ENCODE results near the gene MLF2. TPM values are rescaled to one million over a fixed set of nuclear protein-coding genes. Genes with fewer than 3 reads are reported as not detected.

The MLF2 gene
- total and polyA plus RNA-seq, 2 of the 13 experiments (the other 11 are each of a cell fraction or from before 2014, with no cell fraction given), result 88.1 to 167 TPM

DNA sequence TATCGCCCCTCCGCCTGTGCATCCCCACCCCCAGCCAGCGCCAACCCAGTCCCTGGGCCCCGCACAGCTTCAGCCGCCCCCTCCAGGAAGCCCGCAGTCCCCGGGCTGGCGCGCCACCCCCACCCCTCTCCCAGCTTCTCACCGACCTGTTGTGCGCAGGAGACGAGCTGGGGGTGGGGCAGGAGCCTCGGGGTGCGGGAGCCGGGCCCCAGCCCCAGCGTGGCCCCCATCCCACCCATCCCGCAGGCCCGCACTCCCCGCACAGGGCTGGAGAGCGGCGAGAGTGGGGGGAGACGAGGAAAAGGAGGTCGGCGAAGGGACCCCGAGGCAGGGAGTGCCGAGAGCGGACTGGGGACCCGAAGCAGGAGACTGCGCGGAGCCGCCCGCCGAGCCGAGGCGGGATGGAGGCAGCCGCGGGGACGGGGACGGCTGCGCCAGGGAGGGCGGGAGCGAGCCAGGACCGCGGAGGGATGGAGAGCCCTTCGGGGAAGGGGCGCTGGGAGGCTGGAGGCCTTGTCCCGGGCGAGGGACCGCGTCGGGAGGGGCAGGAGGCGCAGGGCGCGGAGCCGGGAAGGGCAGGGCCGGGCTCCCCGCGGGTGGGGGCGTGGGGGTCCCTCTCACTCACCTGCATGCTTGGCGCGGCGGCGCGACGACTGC lies 52.8 kb downstream of the MLF2 start:
- FAIRE-seq (no peak), ATAC-seq (peak; percentile 42), DNase-seq (ENCODE audit: low spot score) (no peak)
- H3K4me1 ChIP-seq (ENCODE audit: insufficient read depth, low read length), result peaks cover 27% of the 10 kb centered on the region
- no TSS peak for BruUV-seq (replicated peaks)
- in situ Hi-C loops (cut with HindIII; ENCODE audit: extremely low pct_ligation_motif_present, low pct_unique_long_range_greater_than_20kb), result loop anchor here (5.0 kb wide), 2 partner anchors 38 to 83 kb away; partner anchors contain the start of gene ING4
- CTCF ChIA-PET (ENCODE audit: low intra/inter-chr PET ratio, low total read pairs), result interaction anchor here (1.5 kb wide), 1 partner anchor 83 kb away, joined by 3 read pairs; no protein-coding TSS in a partner anchor
- H3K79me2 ChIP-seq (ENCODE audit: insufficient read depth, low read length), result no peaks in the 10 kb centered on the region
- no peak overlapping the region for H2AFZ ChIP-seq (ENCODE audit: low read length)
- no peaks in the 10 kb centered on the region for H4K20me1 ChIP-seq (ENCODE audit: insufficient read depth, low read length)
- H3K4me2 ChIP-seq (ENCODE audit: low read depth, low read length), result peak overlapping the region; percentile 69
- WGBS (ENCODE audit: low lambda C conversion rate), result 6% methylated on average over 12 of the region's 65 CpGs
- POLR2A ChIA-PET, result interaction anchor here (1.4 kb wide), 1 partner anchor 11 kb away, joined by 6 read pairs; the partner anchor contains the start of gene ZNF384
- H3K27ac ChIP-seq (ENCODE audit: extremely low read length, insufficient read depth, low read length), result no peak overlapping the region
- H3K4me3 ChIP-seq (replicated peaks in 1 of 3; ENCODE audit: insufficient read depth in 1 of 3, low read depth in 2 of 3, low read length in 3 of 3), result peak overlapping the region; percentile 40 to 74 (median 45); a peak in 5 of 6 replicates
- intact Hi-C loops (cut with micrococcal nuclease; ENCODE audit: unreplicated experiment), result loop anchor here (2.0 to 5.0 kb wide), 2 partner anchors 83 to 148 kb away; no protein-coding TSS in a partner anchor
- no peaks in the 10 kb centered on the region for H3K36me3 ChIP-seq (replicated peaks in 1 of 2; ENCODE audit: control insufficient read depth in 1 of 2, insufficient read depth in 2 of 2, low read length in 2 of 2)
- H3K27me3 ChIP-seq (ENCODE audit: control insufficient read depth in 1 of 2, insufficient read depth in 2 of 2, low read length in 2 of 2), result peaks cover 6 to 68% of the 10 kb centered on the region in 2 experiments
- H3K9me3 ChIP-seq (ENCODE audit: low read length), result no peaks in the 10 kb centered on the region
- TF ChIP-seq MAZ (IDR thresholded peaks at IDR 0.05; ENCODE audit: borderline replicate concordance, low read depth, low read length) (no peak), MAZ (CRISPR knock-in tag; IDR thresholded peaks at IDR 0.05; ENCODE audit: low read depth) (peak; percentile 12; the same call in 1 of the 2 replicates), IRF1 (CRISPR knock-in tag; IDR thresholded peaks at IDR 0.05; ENCODE audit: low read depth) (no peak), TAF15 (IDR thresholded peaks at IDR 0.05; ENCODE audit: low read depth, low read length, poor library complexity, severe bottlenecking) (peak; percentile 68), HNRNPK (IDR thresholded peaks at IDR 0.05; ENCODE audit: low read depth, low read length, poor library complexity, severe bottlenecking) (peak; percentile 59), GABPB1 (CRISPR knock-in tag; IDR thresholded peaks at IDR 0.05) (peak; percentile 5; the same call in 1 of the 2 replicates), IKZF1 (IDR thresholded peaks at IDR 0.05) (no peak)
- no peak overlapping the region for H3K9ac ChIP-seq (ENCODE audit: insufficient read depth, low read depth, low read length)
